ENCODE data around the gene RIPOR3.

Gene RIPOR3

DNA sequence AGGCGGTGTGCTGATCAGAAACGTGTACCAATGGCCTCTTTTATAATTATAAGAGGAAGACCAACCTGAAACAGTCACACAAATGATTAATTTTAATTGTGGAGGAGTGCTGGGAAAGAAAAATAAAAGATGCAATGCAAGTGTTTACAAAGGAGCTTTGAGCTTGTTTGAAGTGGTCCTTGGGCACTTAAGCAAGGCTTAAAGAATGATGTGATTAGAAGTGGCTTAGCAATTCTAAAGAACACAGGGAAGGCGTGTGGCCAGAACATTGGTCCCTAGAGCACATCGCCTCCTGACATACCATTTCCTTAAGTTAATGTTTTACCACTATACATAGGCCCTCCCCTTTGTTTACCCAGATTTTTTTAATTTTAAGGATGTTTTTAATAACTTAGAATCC is 155.0 kb downstream of the RIPOR3 start:
- peak; percentile 74 for FAIRE-seq
- no peak for DNase-seq (ENCODE audit: insufficient read length, low spot score)
